Esophagus muscularis mucosa (tissue), 4 donors: ENCODE measurements around the gene RERE. TPM values are rescaled to one million over a fixed set of nuclear protein-coding genes. Genes with fewer than 3 reads are reported as not detected.
"Not testable (repeated sequence)": the region's sequence is repeated elsewhere in the genome, so short reads cannot be mapped to it uniquely, and the experiment has no call there.

Experiments
- DNase-seq: peaks from one replicate; pipeline ENCODE4 v3.0.0-alpha.2; 2017; ENCODE audit errors: extremely low spot score
- H3K27ac ChIP-seq, 4 donors: fragments of 200-600 bp; sonication (generic); replicated peaks in 1 of 4; 1 replicate in 3 of 4; 2 replicates in 1 of 4; pipeline ENCODE4 v1.5.1; 2016 to 2019; ENCODE audit warnings: mild to moderate bottlenecking in 1 of 4
- H3K27me3 ChIP-seq, 4 donors: fragments of 200-600 bp; sonication (generic); one replicate each; pipeline versions ENCODE4 v1.5.1 to v1.6.0; 2016 to 2019
- H3K36me3 ChIP-seq, 4 donors: fragments of 200-600 bp; sonication (generic); one replicate each; pipeline ENCODE4 v1.5.1; 2016 to 2019
- H3K4me1 ChIP-seq, 4 donors: fragments of 200-600 bp; sonication (generic); one replicate each; pipeline ENCODE4 v1.5.1; 2016 to 2019
- H3K4me3 ChIP-seq, 4 donors: fragments of 200-600 bp; sonication (generic); 1 replicate in 2 of 4; 2 replicates in 2 of 4; pipeline ENCODE4 v1.5.1; 2016 to 2019; ENCODE audit warnings: mild to moderate bottlenecking in 4 of 4, moderate library complexity in 1 of 4
- H3K9me3 ChIP-seq, 4 donors: fragments of 200-600 bp; sonication (generic); 1 replicate in 3 of 4; 2 replicates in 1 of 4; pipeline ENCODE4 v1.5.1; 2016 to 2019
- EP300 ChIP-seq: sonication (generic); formaldehyde crosslinking; IDR thresholded peaks from one replicate; pipeline ENCODE4 v1.6.1; 2017; ENCODE audit warnings: antibody characterized with exemption
- POLR2A ChIP-seq: fragments of 450-650 bp; IDR thresholded peaks from one replicate; pipeline ENCODE4 v1.6.1; 2017; ENCODE audit warnings: antibody characterized with exemption, moderate library complexity, mild to moderate bottlenecking, low read depth
- POLR2AphosphoS5 ChIP-seq, 2 donors: sonication (generic); formaldehyde crosslinking; IDR thresholded peaks; one replicate each; pipeline ENCODE4 v1.6.1; 2017; ENCODE audit warnings: antibody characterized with exemption in 2 of 2
- WGBS: methylation state at CpG from one replicate; pipeline ENCODE4 v1.1.5; 2018; 5-methylcytosine and 5-hydroxymethylcytosine counted together
- intact Hi-C: fragments of 100-400 bp; cut with DNase I; formaldehyde crosslinking; loops from one replicate; pipeline ENCODE4 v1.15.1; 2023
- total RNA-seq, 4 donors: library from RNA; depleted of rRNA; stranded (reverse); fragments of >200 nt; gene quantifications; one replicate each; pipeline versions ENCODE4 v1.1.0 to v1.2.1, GENCODE V29; 2016
- TF ChIP-seq, protein P1 (sequence below), 3 experiments: fragments of 200-600 bp in 2 of 3; fragments of 450-650 bp in 1 of 3; sonication (generic) in 2 of 3; IDR thresholded peaks; one replicate each; pipeline ENCODE4 v1.5.1; 2017 to 2019; ENCODE audit warnings: antibody characterized with exemption in 3 of 3, mild to moderate bottlenecking in 2 of 3, moderate library complexity in 1 of 3

Gene RERE
- total RNA-seq, 4 donors from 2014 or later = 133 to 212 (median 168) TPM

- H3K4me3 ChIP-seq, H3K9me3 ChIP-seq, H3K27ac ChIP-seq, intact Hi-C loops, DNase-seq, H3K27me3 ChIP-seq: not testable (repeated sequence)
- Histone ChIP-seq H3K36me3 (peaks cover 0 to 13% (median 3%) of the 10 kb centered on the region in 4 donors), H3K4me1 (peaks cover 0 to 23% (median 19%) of the 10 kb centered on the region in 4 donors)
- 94% methylated on average over 8 of the region's 8 CpGs for WGBS
Observed at GRCh38 chr1:8616791-8617190, 200.6 kb downstream of the RERE start.

DNA sequence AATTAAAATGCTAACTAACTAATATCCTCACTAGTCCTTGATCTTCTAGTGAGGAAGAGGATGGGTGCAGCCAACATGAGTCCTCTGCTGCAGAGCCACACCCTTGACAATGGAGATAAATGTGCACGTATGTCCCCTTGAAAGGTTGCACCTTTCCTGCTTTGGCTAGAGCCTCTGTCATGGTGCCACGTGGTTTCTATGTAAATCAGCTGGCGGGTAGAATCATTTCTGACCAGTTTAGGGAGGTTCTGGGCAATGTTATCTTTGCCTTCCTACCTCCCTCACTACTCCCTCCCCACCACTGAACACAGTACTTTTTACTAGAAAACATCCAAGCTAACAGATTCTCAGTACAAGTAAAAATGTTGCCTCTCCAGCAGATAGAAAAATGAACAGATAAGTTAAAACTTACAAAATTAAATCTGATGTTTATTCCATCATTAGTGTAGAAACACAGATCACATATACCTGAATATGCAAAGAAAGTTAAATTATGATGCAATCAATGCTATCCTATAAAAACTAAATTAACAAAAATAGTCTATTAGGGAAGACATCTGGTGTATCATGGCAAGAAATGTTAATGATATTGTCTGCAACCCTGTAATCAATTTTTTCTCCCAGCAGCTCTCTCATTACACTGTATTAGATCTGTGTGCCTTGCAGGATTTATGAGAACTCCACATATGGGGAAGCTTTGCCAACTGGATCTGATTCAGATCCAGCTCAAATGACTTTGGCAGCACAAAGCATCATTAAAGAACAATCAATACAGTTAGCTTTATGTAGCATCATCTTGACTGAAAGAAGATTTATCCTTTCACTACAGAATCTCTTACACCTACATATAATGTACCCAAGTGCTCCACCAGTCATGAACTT lies 205.6 kb downstream of the RERE start:
- not testable (repeated sequence) for H3K9me3 ChIP-seq

DNA sequence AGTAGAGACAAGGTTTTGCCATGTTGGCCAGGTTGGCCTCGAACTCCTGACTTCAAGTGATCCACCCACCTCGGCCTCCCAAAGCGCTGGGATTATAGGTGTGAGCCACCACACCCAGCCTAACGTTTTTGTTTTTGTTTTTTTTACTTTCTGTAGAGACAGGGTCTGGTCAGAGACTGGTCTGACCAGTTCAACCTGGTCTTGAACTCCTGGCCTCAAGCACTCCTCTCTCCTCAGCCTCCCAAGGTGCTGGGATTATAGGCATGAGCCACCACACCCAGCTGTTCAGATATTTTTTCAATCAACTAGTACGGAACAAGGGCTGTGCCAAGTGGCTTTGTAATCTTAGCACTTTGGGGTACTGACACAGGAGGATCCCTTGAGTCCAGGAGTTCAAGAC lies 209.5 kb downstream of the RERE start:
- Histone ChIP-seq H3K4me3 (no peak overlapping the region), H3K36me3 (peaks cover 0 to 1% (median under 1%) of the 10 kb centered on the region in 4 donors), H3K27ac (no peak overlapping the region), H3K9me3 (no peaks in the 10 kb centered on the region), H3K4me1 (peaks cover 0 to 18% (median 8%) of the 10 kb centered on the region in 4 donors), H3K27me3 (no peaks in the 10 kb centered on the region)
- intact Hi-C loops = no loop called here
- 98% methylated on average over 5 of the region's 5 CpGs for WGBS
- DNase-seq = no peak
- TF ChIP-seq EP300 (no peak), POLR2AphosphoS5 (IDR thresholded peaks at IDR 0.05) (no peak), POLR2A (no peak)
- TF ChIP-seq, protein P1, sequence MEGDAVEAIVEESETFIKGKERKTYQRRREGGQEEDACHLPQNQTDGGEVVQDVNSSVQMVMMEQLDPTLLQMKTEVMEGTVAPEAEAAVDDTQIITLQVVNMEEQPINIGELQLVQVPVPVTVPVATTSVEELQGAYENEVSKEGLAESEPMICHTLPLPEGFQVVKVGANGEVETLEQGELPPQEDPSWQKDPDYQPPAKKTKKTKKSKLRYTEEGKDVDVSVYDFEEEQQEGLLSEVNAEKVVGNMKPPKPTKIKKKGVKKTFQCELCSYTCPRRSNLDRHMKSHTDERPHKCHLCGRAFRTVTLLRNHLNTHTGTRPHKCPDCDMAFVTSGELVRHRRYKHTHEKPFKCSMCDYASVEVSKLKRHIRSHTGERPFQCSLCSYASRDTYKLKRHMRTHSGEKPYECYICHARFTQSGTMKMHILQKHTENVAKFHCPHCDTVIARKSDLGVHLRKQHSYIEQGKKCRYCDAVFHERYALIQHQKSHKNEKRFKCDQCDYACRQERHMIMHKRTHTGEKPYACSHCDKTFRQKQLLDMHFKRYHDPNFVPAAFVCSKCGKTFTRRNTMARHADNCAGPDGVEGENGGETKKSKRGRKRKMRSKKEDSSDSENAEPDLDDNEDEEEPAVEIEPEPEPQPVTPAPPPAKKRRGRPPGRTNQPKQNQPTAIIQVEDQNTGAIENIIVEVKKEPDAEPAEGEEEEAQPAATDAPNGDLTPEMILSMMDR (IDR thresholded peaks at IDR 0.05) = no peak

More for the DNA sequence above, 205.6 kb downstream of the RERE start:
- H3K4me3 ChIP-seq, H3K27ac ChIP-seq, intact Hi-C loops, DNase-seq, H3K27me3 ChIP-seq: not testable (repeated sequence)
- 65% methylated on average over 3 of the region's 3 CpGs for WGBS
- Histone ChIP-seq H3K4me1 (peaks cover 0 to 18% (median 8%) of the 10 kb centered on the region in 4 donors), H3K36me3 (peaks cover 0 to 13% (median 3%) of the 10 kb centered on the region in 4 donors)

DNA sequence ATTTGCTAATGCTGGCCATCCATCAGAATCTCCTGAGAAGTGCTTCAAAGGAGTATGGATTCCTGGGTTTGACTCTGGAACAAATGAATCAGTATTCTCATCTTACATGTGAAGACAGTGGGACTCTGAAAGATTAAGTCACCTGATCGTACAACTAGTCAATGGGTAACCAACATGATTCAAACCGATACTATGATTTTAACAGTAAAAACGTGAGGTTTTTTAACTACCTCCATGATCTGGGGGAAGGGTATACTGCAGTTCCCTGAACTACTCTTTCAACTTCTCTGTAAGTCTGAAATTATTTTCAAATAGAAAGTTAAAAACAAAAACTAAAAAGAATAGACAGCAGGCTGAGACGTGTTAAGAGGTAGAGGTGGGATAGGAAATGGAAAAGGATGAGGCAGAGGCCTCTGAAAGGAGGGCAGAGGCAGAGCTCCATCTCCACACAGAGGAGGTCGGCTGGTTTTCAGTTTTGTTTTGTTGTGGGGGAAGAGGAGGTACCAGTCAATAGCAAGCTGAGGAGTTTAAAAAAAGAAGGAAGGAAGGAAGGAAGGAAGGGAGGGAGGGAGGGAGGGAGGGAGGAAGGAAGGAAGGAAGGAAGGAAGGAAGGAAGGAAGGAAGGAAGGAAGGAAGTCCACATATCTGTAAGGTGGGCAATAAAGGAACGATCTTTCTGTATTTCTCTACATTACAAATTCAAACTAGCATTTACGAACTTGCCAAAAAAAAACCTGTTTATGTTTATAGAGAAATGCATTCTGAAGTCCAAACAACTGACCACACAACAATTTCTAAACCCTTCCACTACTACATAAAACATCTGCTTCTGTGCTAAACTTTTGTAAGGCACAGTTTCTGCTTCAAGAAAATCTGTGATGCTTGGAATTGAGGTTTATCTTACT lies 213.1 kb downstream of the RERE start:
- H3K27ac ChIP-seq = no peak overlapping the region
- H3K36me3 ChIP-seq = no peaks in the 10 kb centered on the region
- peaks cover 9 to 16% (median 12%) of the 10 kb centered on the region in 4 donors for H3K4me1 ChIP-seq
- no peak overlapping the region for H3K4me3 ChIP-seq
- no peak for DNase-seq
- 74% methylated on average over 7 of the region's 7 CpGs for WGBS
- TF ChIP-seq POLR2A = no peak
- TF ChIP-seq, protein P1 (IDR thresholded peaks at IDR 0.05) = no peak
- no peak for TF ChIP-seq EP300
- TF ChIP-seq POLR2AphosphoS5 (IDR thresholded peaks at IDR 0.05) = no peak
- no peaks in the 10 kb centered on the region for H3K9me3 ChIP-seq
- H3K27me3 ChIP-seq = no peaks in the 10 kb centered on the region
- intact Hi-C loops = no loop called here

DNA sequence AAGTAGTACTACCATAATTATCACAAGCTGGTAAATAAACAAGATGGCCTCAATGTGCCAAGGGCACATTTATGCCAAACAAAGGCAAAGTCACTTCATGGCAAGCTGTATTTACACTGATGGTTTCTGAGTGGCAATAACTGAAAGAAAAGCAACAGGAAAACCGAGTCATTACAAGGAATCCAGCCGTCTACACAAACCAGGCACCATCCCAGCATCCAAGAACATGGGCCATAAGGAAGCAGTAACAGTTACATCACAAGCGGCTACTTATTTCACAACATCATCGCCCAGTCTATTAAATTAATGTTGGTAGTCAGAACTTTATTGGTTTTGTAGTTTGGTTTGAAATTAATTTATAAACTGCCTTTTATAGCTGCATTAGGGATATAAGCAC lies 214.2 kb downstream of the RERE start:
- no peak for DNase-seq
- 85% methylated on average over 4 of the region's 4 CpGs for WGBS

More for the DNA sequence above, 214.2 kb downstream of the RERE start:
- H3K36me3 ChIP-seq = no peaks in the 10 kb centered on the region
- no peak overlapping the region for H3K4me3 ChIP-seq
- intact Hi-C loops = no loop called here
- no peak overlapping the region for H3K27ac ChIP-seq
- no peaks in the 10 kb centered on the region for H3K9me3 ChIP-seq
- no peaks in the 10 kb centered on the region for H3K27me3 ChIP-seq
- no peak for TF ChIP-seq POLR2AphosphoS5 (IDR thresholded peaks at IDR 0.05)
- TF ChIP-seq EP300 = no peak
- TF ChIP-seq POLR2A = no peak
- TF ChIP-seq, protein P1 (IDR thresholded peaks at IDR 0.05) = no peak
- H3K4me1 ChIP-seq = peaks cover 20 to 25% (median 22%) of the 10 kb centered on the region in 4 donors
